ENCODE results near the gene FSD1L. TPM values are rescaled to one million over a fixed set of nuclear protein-coding genes. Genes with fewer than 3 reads are reported as not detected.

Gene FSD1L
- polyA plus RNA-seq, 1 of the 3 experiments (the other 2 are of a cell fraction): 0.76 TPM

DNA sequence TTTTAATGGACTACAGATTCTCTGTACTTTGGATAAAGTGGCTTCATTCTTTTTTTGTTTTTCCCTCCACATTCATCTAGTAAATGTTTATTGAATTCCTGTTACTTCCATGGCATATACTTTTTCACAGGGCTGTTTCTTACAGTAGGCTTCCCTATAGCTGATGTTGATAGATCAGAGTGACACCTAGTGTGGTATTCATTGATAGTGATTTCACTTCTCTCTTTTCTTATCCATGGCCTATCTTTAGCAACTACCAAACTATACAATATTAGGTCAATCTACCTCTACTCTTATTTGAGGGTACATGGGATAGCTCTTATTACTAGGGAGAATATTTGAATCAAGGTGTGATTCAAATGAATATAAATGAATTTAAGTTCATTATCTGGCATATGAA is 35.8 kb downstream of the FSD1L start:
- Histone ChIP-seq H2AFZ (ENCODE audit: low read depth) (no peak overlapping the region), H3K9ac (no peak overlapping the region), H3F3A (replicated peaks; ENCODE audit: insufficient read depth) (peaks cover 3% of the 10 kb centered on the region), H3K36me3 (replicated peaks in 1 of 2; ENCODE audit: control insufficient read depth in 1 of 2, insufficient read depth in 2 of 2, low read length in 1 of 2) (peaks cover 19 to 30% of the 10 kb centered on the region in 2 experiments), H3K4me1 (ENCODE audit: control insufficient read depth in 1 of 2, insufficient read depth in 2 of 2, low read depth in 1 of 2, low read length in 1 of 2) (no peaks in the 10 kb centered on the region; a peak in 1 of 4 replicates), H4K20me1 (ENCODE audit: insufficient read depth) (no peaks in the 10 kb centered on the region), H3K4me3 (ENCODE audit: low read depth in 2 of 2, low read length in 1 of 2) (no peak overlapping the region), H3K27ac (ENCODE audit: low read depth in 2 of 2, low read length in 1 of 2) (no peak overlapping the region), H3K79me2 (ENCODE audit: insufficient read depth) (peaks cover 35% of the 10 kb centered on the region; the same call in 1 of the 2 replicates), H3K27me3 (ENCODE audit: insufficient read depth) (no peaks in the 10 kb centered on the region), H3K9me3 (no peaks in the 10 kb centered on the region), H3K9me2 (no peaks in the 10 kb centered on the region), H3K4me2 (no peak overlapping the region)
- ChIA-PET CTCF (no interaction called here), POLR2A (no interaction called here)
- no peak for TF ChIP-seq FOXJ3 (CRISPR knock-in tag; IDR thresholded peaks at IDR 0.05)
- TF ChIP-seq POLR2AphosphoS5 (IDR thresholded peaks at IDR 0.05; ENCODE audit: low read depth, low read length): no peak
- TF ChIP-seq CHD2 (IDR thresholded peaks at IDR 0.05; ENCODE audit: low read length, partially characterized antibody): no peak
- no peak for TF ChIP-seq GATA2 (CRISPR knock-in tag; IDR thresholded peaks at IDR 0.05)
- TF ChIP-seq, protein P1, sequence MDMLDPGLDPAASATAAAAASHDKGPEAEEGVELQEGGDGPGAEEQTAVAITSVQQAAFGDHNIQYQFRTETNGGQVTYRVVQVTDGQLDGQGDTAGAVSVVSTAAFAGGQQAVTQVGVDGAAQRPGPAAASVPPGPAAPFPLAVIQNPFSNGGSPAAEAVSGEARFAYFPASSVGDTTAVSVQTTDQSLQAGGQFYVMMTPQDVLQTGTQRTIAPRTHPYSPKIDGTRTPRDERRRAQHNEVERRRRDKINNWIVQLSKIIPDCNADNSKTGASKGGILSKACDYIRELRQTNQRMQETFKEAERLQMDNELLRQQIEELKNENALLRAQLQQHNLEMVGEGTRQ (IDR thresholded peaks at IDR 0.05; ENCODE audit: borderline replicate concordance, low read depth, low read length): no peak
- no peak for TF ChIP-seq SMC3 (IDR thresholded peaks at IDR 0.05; ENCODE audit: low read depth, low read length)
- DNase-seq: no peak

- H3K4me2 ChIP-seq: no peak overlapping the region
- no peak for DNase-seq
- H3K36me3 ChIP-seq (replicated peaks in 1 of 2; ENCODE audit: control insufficient read depth in 1 of 2, insufficient read depth in 2 of 2, low read length in 1 of 2): peaks cover 17 to 32% of the 10 kb centered on the region in 2 experiments
- no peaks in the 10 kb centered on the region for H3K9me3 ChIP-seq
- TF ChIP-seq NRF1 (IDR thresholded peaks at IDR 0.05; ENCODE audit: low read depth, low read length) (no peak), JUND (IDR thresholded peaks at IDR 0.05) (no peak), GATA2 (CRISPR knock-in tag; IDR thresholded peaks at IDR 0.05) (no peak), SMC3 (IDR thresholded peaks at IDR 0.05; ENCODE audit: low read depth, low read length) (no peak), POLR2AphosphoS5 (IDR thresholded peaks at IDR 0.05; ENCODE audit: low read depth, low read length) (no peak), YY1 (IDR thresholded peaks at IDR 0.05; ENCODE audit: low read depth) (no peak), ELF1 (IDR thresholded peaks at IDR 0.05) (no peak), CHD2 (IDR thresholded peaks at IDR 0.05; ENCODE audit: low read length, partially characterized antibody) (no peak), USF1 (IDR thresholded peaks at IDR 0.05; ENCODE audit: borderline replicate concordance, low read depth) (no peak), GABPA (IDR thresholded peaks at IDR 0.05; ENCODE audit: low read depth) (no peak)
- TF ChIP-seq, protein P2, sequence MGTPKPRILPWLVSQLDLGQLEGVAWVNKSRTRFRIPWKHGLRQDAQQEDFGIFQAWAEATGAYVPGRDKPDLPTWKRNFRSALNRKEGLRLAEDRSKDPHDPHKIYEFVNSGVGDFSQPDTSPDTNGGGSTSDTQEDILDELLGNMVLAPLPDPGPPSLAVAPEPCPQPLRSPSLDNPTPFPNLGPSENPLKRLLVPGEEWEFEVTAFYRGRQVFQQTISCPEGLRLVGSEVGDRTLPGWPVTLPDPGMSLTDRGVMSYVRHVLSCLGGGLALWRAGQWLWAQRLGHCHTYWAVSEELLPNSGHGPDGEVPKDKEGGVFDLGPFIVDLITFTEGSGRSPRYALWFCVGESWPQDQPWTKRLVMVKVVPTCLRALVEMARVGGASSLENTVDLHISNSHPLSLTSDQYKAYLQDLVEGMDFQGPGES (IDR thresholded peaks at IDR 0.05; ENCODE audit: low read depth, low read length): no peak
- ChIA-PET POLR2A (no interaction called here), CTCF (no interaction called here)
- no peak overlapping the region for H3K9ac ChIP-seq
- H3K4me3 ChIP-seq (ENCODE audit: low read depth in 2 of 2, low read length in 1 of 2): no peak overlapping the region
- no peak overlapping the region for H2AFZ ChIP-seq (ENCODE audit: low read depth)
- 98% methylated on average over 2 of the region's 2 CpGs for WGBS (ENCODE audit: low lambda C conversion rate)
- H3F3A ChIP-seq (replicated peaks; ENCODE audit: insufficient read depth): peaks cover 3% of the 10 kb centered on the region
- no peak overlapping the region for H3K27ac ChIP-seq (ENCODE audit: low read depth in 2 of 2, low read length in 1 of 2)
- H4K20me1 ChIP-seq (ENCODE audit: insufficient read depth): no peaks in the 10 kb centered on the region
- peaks cover 40% of the 10 kb centered on the region; the same call in 1 of the 2 replicates for H3K79me2 ChIP-seq (ENCODE audit: insufficient read depth)
- H3K4me1 ChIP-seq (ENCODE audit: control insufficient read depth in 1 of 2, insufficient read depth in 2 of 2, low read depth in 1 of 2, low read length in 1 of 2): no peaks in the 10 kb centered on the region; a peak in 1 of 4 replicates
- no peaks in the 10 kb centered on the region for H3K27me3 ChIP-seq (ENCODE audit: insufficient read depth)
- H3K9me2 ChIP-seq: no peaks in the 10 kb centered on the region
These were observed 36.4 kb downstream of the FSD1L start for GRCh38 chr9:105484226-105484625.

Data from SK-N-SH (cell line).